Measurements from ENCODE around the gene MYL12B.
"Not testable (repeated sequence)": the region's sequence is repeated elsewhere in the genome, so short reads cannot be mapped to it uniquely, and the experiment has no call there.

The MYL12B gene

DNA sequence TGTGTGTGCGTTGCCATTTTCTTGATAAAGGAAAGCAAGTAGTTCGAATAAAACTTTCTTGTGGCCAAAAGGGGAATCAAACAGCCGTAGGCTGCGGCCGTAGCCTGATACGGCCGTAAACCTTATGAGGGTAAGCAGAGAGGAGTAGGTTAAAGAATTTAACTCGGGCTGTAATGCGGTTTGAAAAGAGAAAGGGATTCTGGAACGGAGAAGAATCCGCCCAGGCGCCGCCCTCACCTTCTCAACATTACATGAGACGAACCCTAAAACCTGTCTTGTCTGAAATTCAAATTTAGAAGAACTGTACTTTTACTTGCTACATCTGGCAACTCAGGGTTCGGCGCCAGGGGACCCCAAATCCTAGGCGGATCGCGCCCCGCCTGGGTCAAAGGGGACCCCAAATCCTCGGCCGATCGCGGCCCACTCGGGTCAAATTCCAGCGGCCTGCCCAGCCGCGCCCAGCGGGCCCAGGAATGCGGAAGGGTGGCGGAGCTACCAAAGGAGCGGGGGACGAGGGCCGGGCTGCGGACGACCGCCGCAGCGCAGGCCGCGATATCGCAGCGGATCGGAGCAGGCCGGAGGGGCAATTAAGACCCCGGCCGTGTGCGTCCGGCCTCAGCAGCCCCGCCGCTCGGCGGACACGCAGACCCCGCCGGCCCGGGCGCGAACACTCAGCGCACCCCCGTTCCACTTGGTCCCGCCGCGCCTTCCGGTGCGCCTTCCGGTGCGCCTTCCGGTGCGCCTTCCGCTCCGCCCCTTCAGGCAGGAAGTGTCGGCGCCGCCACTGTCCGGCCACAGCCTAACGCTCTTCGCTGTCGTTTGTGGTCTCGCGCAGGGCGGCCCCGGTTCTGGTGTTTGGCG, at the start of gene MYL12B:
Gene MYL12B, plus strand, starts transcription at position 761 of the 861 bp plus-strand sequence. CDS start 10,766 bp downstream, outside the sequence.
- peak; percentile 62 to 75 for DNase-seq (ENCODE audit: low read depth in 2 of 2)

DNA sequence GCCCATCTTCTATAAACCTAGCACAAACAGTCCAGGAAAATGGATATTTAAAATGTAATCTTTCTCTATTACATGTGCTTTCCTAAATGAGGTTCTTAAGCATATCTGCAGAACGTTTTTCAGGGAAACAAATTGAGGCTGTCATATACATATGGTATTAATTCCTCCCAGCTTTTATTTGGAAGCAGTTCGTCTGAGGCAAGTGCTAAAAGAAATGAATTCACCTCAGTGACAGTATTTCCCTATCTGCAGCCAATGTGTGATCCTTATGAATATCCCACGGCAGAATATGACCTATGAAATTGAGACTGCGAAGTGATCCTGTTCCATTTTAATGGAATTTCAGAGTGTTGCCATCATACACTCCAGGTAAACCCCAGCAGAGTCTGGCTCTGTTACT, 49.3 kb upstream of the MYL12B start:
- DNase-seq (ENCODE audit: low read depth in 2 of 2) = no peak

DNA sequence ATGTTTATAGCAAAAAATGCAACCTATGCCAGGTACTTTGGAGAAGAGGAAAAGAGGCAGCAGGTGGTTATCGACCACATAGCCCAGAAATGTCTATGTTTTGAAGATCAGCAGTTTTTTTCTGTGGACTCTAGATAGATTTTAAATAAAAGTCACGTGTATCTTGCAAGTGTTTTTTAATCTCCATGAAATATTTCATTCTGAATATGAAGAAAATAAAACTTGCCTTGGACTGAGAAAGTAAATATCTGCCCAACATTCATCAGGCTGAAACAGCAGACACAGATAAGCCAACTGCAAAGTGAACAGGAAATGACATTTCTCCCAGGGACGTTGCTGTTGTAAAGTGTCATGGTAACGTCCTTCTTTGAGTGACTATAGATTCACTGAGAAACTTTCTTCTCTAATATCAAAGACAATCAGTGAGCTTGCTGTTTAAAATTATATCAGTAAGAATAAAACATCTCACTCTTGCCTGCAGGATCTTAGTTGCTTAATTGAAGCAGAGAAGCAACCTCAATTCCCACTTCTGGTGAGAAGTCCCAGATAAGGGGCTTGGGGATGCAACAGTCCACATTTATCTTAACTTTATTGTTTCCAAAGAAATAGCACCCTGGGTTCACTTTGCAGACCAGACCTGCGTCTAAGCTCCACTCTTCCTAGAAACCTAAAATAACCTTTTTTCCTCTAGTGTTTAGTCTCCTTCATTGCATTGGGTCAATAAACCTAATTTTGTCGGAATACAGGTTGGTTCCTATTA, 48.5 kb upstream of the MYL12B start:
- no peak for DNase-seq (ENCODE audit: low read depth in 2 of 2)

DNA sequence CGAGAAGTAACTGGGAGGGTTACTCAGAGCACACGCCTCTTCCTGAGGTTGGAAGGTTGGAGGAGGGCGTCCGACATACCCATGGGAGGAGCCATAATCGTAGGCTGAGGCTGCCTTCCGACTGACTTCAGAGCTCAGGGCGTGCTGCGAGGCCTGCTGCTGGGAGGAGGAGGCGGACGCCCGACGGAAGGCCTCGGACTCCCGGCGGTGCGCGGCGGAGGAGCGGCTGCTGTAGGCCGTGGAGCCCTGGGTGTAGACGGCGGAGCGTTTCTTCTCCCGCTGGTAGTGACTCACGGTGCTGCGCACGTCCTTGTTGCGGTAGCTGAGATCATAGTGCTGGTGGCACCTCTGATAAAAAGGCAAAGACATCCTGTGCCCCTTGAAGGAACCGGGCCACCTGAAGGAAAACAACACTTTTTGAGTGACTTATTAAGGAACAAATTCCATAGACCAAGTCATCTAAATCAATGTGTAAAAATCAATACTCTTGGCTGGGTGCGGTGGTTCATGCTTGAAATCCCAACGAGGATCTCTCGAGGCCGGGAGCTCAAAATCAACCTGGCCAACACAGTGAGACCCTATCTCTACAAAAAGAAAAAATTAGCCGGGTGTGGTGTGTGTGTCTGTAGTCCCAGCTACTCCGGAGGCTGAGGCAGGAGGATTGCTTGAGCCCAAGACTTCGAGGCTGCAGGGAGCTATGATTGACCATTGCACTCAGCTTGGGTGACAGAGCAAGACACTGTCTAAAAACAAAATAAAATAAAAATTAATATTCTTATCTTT, 46.9 kb upstream of the MYL12B start:
- DNase-seq (ENCODE audit: low read depth in 2 of 2) = no peak

DNA sequence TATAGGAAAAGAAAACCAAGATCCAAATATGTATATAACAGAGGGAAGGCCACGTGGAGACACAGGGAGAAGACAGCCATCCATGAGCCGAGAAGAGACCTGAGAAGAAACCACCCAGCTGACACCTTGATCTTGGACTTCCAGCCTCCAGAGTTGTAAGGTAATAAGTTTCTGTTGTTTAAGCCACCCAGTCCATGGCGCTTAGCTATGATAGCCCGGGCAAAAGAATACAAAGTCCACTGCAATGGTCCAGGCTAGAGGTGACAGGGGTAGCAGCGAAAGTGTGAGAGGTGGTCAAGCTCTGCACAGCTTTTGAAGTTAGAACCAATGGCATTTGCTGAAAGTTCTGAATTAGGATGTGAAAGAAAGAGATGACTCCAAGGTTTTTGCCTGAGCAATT, 44.9 kb upstream of the MYL12B start:
- DNase-seq (ENCODE audit: low read depth in 2 of 2) = no peak

DNA sequence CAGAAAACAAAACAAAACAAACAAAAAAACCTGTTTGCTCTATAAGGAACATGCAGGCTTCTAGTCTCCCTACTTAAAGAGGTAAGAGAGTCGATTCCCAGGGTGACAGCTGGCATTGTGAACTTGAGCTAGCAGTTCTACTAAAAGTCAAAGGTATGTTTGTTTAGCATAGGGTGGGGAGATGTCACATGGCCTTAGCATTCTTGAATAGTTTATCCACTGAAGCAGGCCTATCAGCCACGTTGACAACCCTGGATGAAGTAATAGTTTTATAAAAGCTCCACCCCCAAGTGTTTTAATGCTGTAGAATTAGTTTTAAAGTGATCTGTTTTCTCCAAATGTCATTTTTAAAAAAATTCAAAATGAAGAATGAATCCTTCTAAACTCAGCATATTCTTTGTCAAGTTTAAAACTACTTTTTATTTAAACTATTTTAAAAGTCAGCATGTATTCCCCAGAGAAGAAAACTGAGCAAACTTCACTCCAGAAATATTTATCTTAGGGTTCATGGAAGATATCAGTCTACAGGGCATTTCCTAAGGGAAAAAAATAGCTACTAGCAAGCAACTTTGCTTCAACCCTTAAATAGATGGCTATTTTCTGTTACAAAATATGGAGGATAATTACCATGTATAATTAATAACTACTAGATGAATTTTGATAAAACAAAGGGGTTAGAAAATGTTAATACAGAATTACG, 43.8 kb upstream of the MYL12B start:
- DNase-seq (ENCODE audit: low read depth in 2 of 2) = no peak

DNA sequence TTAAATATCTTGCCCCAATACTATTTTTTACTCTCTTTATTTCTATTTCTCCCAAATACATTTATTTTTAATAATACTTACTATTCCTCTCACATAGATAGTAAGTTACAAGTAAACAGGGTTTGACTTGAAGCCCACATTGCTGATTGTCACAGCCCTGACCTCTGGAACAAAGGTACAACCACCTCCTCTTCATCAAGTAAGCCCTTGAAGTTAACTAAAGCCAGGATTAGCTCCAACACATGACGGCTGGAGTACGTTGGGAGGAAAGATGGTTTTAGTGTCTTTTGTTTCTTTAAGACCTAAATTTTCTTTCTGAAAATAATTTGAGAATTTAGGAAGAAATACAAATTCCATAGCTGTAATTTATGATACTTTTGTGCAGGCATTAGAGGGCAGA, 43.1 kb upstream of the MYL12B start:
- no peak for DNase-seq (ENCODE audit: low read depth in 2 of 2)

DNA sequence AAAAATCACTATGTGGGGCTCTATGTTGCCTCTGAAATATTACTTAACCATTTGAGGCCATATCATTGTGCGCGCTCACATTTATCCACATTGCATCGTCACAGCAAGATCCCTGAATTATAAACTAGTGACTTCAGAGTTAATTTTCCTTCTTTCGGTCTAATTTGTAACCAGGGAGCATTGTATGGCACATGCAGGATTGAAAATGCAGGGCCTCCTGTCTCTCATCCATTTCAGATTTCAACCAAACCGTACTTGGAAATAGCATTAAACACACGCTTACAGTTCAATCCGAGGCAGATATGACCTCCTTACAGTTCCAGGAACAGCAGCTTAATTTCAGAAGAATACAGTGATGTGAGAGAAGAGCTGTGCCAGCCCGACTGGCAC, 42.7 kb upstream of the MYL12B start:
- DNase-seq (ENCODE audit: low read depth in 2 of 2) = no peak

DNA sequence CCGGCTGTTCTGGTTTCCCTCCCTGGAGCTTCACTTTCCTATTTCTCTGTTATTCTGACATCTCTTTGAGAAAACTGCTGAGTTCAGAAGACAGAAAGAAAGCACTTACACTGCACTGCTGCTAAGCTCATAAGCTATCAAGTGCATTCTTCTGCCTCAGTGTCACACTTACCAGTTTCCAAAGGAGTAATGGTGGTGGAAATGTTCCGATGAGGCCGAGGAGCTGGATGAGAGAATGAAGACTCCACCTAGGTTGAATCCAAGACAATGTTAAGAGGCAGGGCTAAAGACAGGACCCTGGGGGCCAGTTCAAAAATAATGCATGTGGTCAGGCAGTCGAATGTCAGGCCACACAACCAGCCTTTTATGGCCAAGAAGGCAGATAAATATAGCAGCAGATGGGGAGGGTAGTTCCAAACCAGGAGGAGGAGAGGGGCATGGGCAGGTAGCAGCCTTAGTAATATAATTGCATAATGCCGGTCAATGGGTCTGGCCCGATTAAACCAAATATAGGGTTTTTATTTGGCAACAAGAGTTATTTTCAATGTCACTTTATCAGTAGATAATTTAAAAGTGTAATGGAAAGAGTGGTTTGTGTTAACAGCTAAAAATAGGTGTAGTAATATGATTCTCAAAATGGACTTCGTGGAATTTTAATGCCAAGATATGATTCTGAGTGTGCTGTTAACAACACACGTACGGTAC, 42.1 kb upstream of the MYL12B start, which contains the start of gene MYOM1:
Gene MYOM1, minus strand, starts transcription at position 338 of the 705 bp plus-strand sequence. CDS start 4,745 bp downstream, outside the sequence.
- DNase-seq (ENCODE audit: low read depth in 2 of 2) = no peak

DNA sequence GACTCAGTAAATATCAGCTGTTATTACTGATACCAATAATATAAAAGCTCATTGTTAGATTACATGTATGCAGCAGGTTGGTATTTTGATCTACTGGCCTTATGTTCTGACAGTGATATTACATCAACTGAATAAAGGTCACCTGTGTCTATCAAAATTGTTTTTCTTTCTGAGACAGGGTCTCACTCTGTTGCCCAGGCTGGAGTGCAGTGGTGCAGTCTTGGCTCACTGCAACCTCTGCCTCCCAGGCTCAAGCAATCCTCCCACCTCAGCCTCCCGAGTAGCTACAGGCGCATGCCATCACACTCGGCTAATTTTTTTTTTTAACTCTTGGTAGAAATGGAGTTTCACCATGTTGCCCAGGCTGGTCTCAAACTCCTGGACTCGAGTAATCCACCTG, 41.1 kb upstream of the MYL12B start:
- not testable (repeated sequence) for DNase-seq (ENCODE audit: low read depth in 2 of 2)

DNA sequence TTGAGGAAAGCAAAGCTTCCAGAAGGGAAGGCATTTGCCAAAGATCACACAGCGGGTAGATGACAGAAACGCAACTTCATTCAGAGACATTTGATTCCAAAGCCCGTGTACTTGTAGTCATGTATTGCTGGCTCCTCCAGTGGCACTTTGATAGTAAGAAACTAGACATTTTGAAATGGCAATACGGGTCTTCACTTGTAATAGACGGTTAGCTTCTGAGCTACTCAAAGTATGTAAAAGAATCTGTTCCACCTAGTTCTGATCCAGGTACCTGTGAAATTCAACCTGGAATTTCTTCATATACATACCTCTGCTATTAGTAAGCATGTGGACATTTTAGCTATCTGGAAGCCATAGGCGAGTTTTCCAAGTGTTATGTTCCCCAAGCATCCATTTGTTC, 40.4 kb upstream of the MYL12B start:
- DNase-seq (ENCODE audit: low read depth in 2 of 2) = no peak

DNA sequence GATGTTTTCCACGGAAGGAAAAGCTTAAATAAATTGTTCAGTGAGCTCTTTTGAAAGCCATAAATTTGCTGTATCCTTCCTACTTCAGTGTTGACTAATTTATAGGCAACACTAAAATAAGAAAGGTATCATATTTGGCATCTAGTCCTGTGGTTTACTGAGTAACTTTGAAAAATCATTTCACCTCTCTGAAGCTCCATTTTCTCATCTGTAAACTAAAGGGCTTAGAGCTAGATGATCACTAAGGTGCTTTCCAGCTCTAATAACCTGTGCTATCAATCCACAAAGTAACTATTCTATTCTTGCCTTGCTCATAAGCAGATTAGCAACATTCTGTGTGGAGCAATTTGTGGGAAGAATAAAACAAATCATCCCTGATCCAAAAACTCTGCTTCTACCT, 38.6 kb upstream of the MYL12B start:
- DNase-seq (ENCODE audit: low read depth in 2 of 2) = no peak

DNA sequence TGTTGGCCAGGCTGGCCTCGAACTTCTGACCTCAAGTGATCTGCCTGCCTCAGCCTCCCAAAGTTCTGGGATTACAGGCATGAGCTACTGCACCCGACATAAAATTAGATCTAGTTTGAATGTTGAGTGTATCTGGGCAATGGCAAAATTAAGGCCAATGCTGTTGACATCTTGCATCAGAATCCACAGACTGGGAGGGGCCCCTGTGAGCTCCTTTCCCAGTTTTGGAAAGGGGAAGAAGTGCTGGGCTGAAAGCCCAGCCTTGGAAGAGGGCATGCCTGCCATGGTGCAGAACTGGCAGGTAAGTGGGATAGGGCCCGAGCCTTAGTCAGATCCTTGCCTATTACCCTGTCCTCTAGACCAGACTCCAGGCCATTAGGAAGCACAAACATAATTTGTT, 37.7 kb upstream of the MYL12B start:
- no peak for DNase-seq (ENCODE audit: low read depth in 2 of 2)

DNA sequence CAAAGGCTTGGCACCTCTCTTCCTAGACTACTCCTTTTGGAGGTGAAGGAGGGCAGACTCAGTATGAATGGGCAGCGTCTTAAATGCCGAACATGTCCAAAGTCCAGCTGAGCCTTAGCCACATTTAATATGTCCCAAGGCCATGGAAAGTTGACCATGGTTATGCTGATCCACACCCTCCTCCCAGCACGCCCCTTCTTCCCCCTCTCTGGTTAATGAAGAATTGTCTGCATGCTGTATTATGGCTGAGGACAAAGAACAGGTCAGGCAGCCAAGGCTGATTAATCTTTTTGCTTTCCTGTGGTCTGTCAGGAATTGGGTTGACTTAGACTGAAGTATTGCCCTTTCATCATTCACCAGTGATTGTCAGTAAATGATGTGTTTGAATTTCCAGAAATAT, 36.3 kb upstream of the MYL12B start:
- no peak for DNase-seq (ENCODE audit: low read depth in 2 of 2)

DNA sequence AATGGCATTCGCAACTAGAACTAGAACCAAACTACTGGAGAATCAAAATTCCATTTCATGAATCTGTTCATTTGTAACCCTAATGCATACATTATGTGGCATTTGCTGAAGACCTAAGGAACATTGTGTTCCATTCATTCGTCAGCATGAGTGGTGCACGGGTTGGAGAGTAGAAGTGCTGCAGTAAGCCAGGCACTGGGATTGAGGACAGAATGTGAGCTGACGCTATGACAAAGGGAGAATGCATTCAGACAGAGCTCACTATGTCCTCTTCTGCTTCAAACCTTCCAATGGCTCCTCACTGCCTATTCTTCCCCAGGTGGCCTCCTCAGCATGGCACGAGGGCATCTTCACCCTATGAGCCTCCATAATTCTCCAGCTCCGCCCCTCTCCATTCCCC, 35.9 kb upstream of the MYL12B start:
- DNase-seq (ENCODE audit: low read depth in 2 of 2) = no peak

DNA sequence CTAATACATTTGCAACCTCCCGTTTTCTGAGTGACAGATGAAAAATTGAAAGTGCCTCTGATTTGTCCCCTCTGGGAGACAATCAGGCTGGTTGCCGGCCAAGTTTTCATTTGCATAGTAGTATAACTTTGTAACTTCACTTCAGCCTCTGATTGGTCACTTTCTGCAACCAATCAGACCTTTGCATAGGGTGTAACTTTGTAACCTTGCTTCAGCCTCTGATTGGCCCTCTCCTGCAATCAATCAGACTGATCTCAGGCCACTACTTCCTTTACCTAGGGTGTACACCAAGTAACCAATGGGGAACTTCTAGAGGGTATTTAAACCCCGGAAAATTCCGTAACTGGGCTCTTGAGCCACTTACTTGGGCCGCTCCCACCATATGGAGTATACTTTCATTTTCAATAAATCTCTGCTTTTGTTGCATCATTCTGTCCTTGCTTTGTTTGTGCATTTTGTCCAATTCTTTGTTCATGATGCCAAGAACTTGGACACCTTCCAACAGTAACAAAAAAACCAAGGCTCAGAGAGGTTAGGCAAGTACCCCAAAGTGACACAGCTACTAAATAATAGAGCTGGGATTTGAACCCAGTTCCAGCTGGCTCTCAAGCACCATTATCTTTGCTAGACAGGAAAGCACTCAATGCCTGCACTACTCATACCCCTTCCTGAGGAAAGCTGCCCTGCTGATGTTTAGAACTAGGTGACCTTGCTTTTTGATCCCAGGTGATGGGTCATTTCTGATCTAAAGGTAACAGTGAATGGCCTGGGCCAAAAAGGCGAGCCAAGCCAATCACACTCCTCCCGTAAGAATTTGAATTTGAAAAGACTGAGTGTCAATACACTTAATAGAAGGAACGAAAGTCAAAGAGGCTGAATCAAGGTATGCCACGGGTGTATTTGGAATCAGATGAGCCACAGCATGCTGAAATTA, 31.3 kb upstream of the MYL12B start:
- DNase-seq (ENCODE audit: low read depth in 2 of 2) = no peak

DNA sequence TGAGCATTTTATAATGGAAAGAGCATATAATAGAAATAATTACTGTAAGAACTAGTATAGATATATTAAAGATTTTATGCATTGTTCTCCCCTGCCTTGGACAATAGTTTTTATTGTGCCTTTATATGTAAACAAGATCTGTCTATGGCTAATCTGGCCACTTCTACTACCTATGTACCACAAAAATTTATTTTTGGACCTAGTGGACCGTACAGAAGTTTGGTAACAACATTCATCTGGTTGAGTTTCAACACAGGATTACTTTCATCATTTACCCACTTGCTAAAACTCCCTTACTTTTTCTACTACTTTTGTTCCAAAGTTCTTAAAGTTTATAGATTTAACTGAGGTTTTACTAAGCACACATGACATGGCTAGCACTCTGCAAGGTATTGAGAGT, 28.9 kb upstream of the MYL12B start:
- DNase-seq (ENCODE audit: low read depth in 2 of 2) = no peak

DNA sequence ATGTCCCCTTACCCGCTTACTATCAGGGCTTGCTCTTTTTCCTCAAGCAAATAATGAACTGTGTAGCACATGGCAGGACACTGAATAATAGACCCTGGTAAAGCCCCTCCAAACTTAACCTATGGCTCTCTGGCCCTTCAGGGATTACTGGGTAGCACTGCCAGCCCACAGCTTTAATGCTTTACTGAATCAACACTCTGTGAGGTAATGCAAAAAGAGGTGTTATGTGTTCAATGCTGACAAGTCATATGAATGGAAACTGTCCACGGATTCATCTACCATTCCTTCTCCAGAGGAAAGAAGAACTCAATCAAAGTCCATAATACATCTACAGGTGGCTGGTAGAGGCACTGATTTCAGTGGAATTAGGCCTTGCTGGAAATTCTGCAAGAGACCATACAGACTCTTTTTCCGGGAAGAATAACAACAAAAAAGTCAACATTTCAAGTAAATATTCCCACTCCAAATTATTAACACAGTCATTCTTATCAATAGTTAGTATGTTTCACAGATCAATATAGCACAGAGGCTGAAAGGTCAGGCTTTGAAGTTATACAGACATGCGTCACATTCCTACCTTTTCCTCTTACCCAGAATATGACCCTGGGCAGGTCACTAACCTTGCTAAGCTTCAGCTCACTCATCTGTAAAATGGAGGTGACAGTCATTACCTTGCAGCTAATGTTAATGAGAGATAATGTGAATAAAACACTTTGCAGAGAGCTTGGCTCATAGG, 28.3 kb upstream of the MYL12B start:
- no peak for DNase-seq (ENCODE audit: low read depth in 2 of 2)

DNA sequence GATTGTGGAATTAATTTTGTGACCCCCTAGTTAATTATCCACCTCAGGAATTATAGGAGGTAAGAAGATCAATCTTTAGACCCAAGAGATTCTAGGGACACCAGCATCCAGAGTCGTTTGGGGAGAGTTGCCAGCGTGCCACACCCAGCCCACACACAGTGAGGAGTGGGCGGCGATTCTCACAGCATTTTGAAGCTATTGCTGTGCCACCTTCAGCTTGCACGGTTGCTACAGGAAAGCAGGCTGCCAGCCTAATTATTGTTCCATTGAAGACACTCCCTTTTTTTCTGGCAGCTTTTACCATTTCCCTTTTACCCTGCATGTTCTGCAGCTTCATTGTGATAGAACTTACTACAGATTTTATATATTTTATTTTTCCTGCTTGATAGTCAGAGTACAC, 27.5 kb upstream of the MYL12B start:
- DNase-seq (ENCODE audit: low read depth in 2 of 2) = no peak

Measured in stimulated activated CD4-positive, alpha-beta T cell treated with anti-CD3 and anti-CD28 coated beads, Interleukin-4, amount 100 ng/mL, for 48 hours (primary cell).